ENCODE measurements around the gene CCT3.
A peak's percentile ranks its signal among the peaks of the same experiment; 100 is the strongest.

CCT3 gene

DNA sequence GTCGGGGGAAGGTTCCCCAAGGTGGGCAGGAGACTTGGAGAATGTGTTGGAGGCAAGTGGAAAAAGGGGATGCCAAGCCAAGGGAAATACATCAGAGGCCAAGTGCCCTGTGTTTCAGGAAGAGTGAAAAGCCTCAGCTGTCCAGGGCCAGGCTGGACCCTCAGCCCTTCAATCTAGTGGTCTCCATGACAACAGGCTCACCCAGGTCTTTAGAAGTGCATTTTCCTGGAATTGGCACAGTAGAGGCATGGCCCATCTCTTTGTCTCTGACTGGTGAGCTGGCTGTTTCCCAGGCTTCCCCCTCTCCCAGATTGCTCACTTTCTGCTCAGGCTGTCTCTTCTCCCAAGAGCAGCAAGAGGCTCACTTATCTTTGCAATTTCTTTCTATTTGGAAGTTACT lies 20.5 kb upstream of the CCT3 start:
- Histone ChIP-seq H3K4me1 (ENCODE audit: control insufficient read depth, low read length) (peaks cover 10% of the 10 kb centered on the region), H3K27me3 (ENCODE audit: control insufficient read depth, low read length) (peaks cover 32% of the 10 kb centered on the region), H3K4me3 (ENCODE audit: low read length) (no peak overlapping the region), H4K20me1 (ENCODE audit: control insufficient read depth, insufficient read depth, low read depth, low read length) (no peaks in the 10 kb centered on the region), H3K79me2 (ENCODE audit: control insufficient read depth, low read length) (no peaks in the 10 kb centered on the region), H3K9me2 (replicated peaks; ENCODE audit: control insufficient read depth, low read length) (no peaks in the 10 kb centered on the region), H3K36me3 (ENCODE audit: control insufficient read depth, low read length) (no peaks in the 10 kb centered on the region), H3K27ac (ENCODE audit: low read depth, low read length) (no peak overlapping the region), H3K9me3 (ENCODE audit: control insufficient read depth, insufficient read depth, low read length) (no peaks in the 10 kb centered on the region), H3F3A (ENCODE audit: control insufficient read depth, insufficient read depth) (no peaks in the 10 kb centered on the region), H3K4me2 (ENCODE audit: low read length) (no peak overlapping the region)
- TF ChIP-seq, protein P1, sequence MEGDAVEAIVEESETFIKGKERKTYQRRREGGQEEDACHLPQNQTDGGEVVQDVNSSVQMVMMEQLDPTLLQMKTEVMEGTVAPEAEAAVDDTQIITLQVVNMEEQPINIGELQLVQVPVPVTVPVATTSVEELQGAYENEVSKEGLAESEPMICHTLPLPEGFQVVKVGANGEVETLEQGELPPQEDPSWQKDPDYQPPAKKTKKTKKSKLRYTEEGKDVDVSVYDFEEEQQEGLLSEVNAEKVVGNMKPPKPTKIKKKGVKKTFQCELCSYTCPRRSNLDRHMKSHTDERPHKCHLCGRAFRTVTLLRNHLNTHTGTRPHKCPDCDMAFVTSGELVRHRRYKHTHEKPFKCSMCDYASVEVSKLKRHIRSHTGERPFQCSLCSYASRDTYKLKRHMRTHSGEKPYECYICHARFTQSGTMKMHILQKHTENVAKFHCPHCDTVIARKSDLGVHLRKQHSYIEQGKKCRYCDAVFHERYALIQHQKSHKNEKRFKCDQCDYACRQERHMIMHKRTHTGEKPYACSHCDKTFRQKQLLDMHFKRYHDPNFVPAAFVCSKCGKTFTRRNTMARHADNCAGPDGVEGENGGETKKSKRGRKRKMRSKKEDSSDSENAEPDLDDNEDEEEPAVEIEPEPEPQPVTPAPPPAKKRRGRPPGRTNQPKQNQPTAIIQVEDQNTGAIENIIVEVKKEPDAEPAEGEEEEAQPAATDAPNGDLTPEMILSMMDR (IDR thresholded peaks at IDR 0.05; ENCODE audit: low read depth, low read length, poor library complexity, severe bottlenecking), result no peak
- TF ChIP-seq EZH2phosphoT487 (IDR thresholded peaks at IDR 0.05; ENCODE audit: borderline replicate concordance, low read length), result no peak

DNA sequence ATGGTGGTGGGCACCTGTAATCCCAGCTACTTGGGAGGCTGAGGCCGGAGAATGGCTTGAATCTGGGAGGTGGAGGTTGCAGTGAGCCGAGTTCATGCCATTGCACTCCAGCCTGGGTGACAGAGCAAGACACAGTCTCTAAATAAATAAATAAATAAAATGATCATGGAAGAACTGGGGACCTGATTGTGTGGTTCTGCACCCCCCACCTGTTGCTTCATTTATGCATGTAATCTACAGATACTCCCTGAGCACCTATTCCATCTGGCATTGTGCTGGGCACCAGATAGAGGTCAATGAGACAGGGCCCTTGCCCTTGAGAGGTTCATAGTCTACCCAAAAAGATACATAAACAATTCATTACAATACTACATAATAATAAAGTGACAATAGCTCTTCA lies 19.9 kb upstream of the CCT3 start:
- Histone ChIP-seq H3K79me2 (ENCODE audit: control insufficient read depth, low read length) (no peaks in the 10 kb centered on the region), H3F3A (ENCODE audit: control insufficient read depth, insufficient read depth) (no peaks in the 10 kb centered on the region), H3K9me3 (ENCODE audit: control insufficient read depth, insufficient read depth, low read length) (no peaks in the 10 kb centered on the region), H3K27ac (ENCODE audit: low read depth, low read length) (no peak overlapping the region), H3K9me2 (replicated peaks; ENCODE audit: control insufficient read depth, low read length) (no peaks in the 10 kb centered on the region), H3K4me1 (ENCODE audit: control insufficient read depth, low read length) (peaks cover 10% of the 10 kb centered on the region), H4K20me1 (ENCODE audit: control insufficient read depth, insufficient read depth, low read depth, low read length) (no peaks in the 10 kb centered on the region), H3K4me2 (ENCODE audit: low read length) (no peak overlapping the region), H3K27me3 (ENCODE audit: control insufficient read depth, low read length) (peaks cover 32% of the 10 kb centered on the region), H3K36me3 (ENCODE audit: control insufficient read depth, low read length) (no peaks in the 10 kb centered on the region), H3K4me3 (ENCODE audit: low read length) (no peak overlapping the region)
- TF ChIP-seq, protein P1 (IDR thresholded peaks at IDR 0.05; ENCODE audit: low read depth, low read length, poor library complexity, severe bottlenecking), result no peak
- TF ChIP-seq EZH2phosphoT487 (IDR thresholded peaks at IDR 0.05; ENCODE audit: borderline replicate concordance, low read length), result no peak

DNA sequence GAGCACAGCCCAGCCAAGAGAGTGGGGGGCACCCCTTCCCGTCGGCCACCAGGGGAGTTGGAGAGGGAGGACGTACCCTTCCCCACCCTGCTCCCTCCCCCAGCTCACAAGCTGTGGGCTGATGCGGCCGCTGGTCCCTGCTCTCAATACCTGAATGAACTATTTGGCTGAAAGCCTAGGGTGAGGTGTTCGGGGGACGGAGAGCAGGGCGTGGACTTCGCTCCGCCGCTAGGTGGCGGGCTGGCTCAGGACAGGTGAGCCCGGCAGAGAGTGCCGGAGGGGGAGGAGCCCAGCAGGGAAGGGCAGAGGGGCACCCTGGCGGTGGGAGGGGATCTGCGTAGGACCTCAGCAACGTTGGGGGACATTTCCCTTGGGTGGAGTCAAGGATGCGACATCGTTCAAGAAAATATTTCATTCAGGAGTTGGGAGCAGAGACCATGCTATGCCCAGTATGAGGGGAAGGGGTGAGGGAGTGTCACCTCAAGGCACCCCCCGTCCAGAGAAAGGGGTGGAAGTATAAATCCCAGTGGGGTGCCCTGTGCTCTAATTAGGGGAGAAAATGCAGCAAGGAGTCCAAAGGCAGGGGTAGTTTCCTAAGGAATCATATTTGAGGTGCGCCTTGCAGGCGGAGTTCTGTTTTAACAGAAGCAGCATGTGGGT lies 18.9 kb upstream of the CCT3 start:
- Histone ChIP-seq H3K9me3 (ENCODE audit: control insufficient read depth, insufficient read depth, low read length) (no peaks in the 10 kb centered on the region), H3K27ac (ENCODE audit: low read depth, low read length) (no peak overlapping the region), H3K4me2 (ENCODE audit: low read length) (peak overlapping the region; percentile 54), H3K4me1 (ENCODE audit: control insufficient read depth, low read length) (peaks cover 10% of the 10 kb centered on the region), H3K79me2 (ENCODE audit: control insufficient read depth, low read length) (no peaks in the 10 kb centered on the region), H3K36me3 (ENCODE audit: control insufficient read depth, low read length) (no peaks in the 10 kb centered on the region), H3K9me2 (replicated peaks; ENCODE audit: control insufficient read depth, low read length) (no peaks in the 10 kb centered on the region), H4K20me1 (ENCODE audit: control insufficient read depth, insufficient read depth, low read depth, low read length) (no peaks in the 10 kb centered on the region), H3K4me3 (ENCODE audit: low read length) (0 out of 2 replicates have a peak overlapping the region, but pooled peaks have one; percentile 12), H3K27me3 (ENCODE audit: control insufficient read depth, low read length) (peaks cover 32% of the 10 kb centered on the region), H3F3A (ENCODE audit: control insufficient read depth, insufficient read depth) (no peaks in the 10 kb centered on the region)
- TF ChIP-seq, protein P1 (IDR thresholded peaks at IDR 0.05; ENCODE audit: low read depth, low read length, poor library complexity, severe bottlenecking), result peak; percentile 99
- TF ChIP-seq EZH2phosphoT487 (IDR thresholded peaks at IDR 0.05; ENCODE audit: borderline replicate concordance, low read length), result no peak
